H7 (cell line): Measurements from ENCODE around the gene SIGLEC5. TPM values are rescaled to one million over a fixed set of nuclear protein-coding genes. Genes with fewer than 3 reads are reported as not detected.

Experiments used
- total RNA-seq: library from RNA; depleted of rRNA; stranded (reverse); fragments of >200 nt; shearing (Covaris generic); gene quantifications from 2 replicates; pipeline ENCODE4 v1.2.3, GENCODE V29; 2014; rRNA removed

The SIGLEC5 gene
- total RNA-seq, 1 experiment from 2014 or later: not detected

Other genes with a start within 250 kb of the SIGLEC5 start
- gene LIM2, start 242.4 kb downstream of the SIGLEC5 start, total RNA-seq: not detected in 2 replicates
- 3.2 and 5.4 TPM in 2 replicates for gene C19orf84, start 239.8 kb downstream of the SIGLEC5 start, total RNA-seq
- not detected in 2 replicates for gene SIGLEC10, start 212.8 kb downstream of the SIGLEC5 start, total RNA-seq
- not detected in 2 replicates for gene SIGLEC8, start 171.9 kb downstream of the SIGLEC5 start, total RNA-seq
- not detected in 2 replicates for gene CEACAM18, start 151.9 kb downstream of the SIGLEC5 start, total RNA-seq
- gene SIGLEC12, start 128.6 kb downstream of the SIGLEC5 start, total RNA-seq: not detected in 2 replicates
- not detected in 2 replicates for gene SIGLEC6, start 98.7 kb downstream of the SIGLEC5 start, total RNA-seq
- 2.4 and 3.0 TPM in 2 replicates for gene ZNF175, start 59.1 kb downstream of the SIGLEC5 start, total RNA-seq
- gene SIGLEC14, start 16.4 kb upstream of the SIGLEC5 start, total RNA-seq: not detected in 2 replicates
- 6.3 and 15.0 TPM in 2 replicates for gene SPACA6, start 62.9 kb upstream of the SIGLEC5 start, total RNA-seq
- 0.37 TPM in 1 of 2 replicates, not detected in the other for gene HAS1, start 93.6 kb upstream of the SIGLEC5 start, total RNA-seq
- not detected in 2 replicates for gene FPR1, start 121.5 kb upstream of the SIGLEC5 start, total RNA-seq
- not detected in 2 replicates for gene FPR2, start 130.8 kb upstream of the SIGLEC5 start, total RNA-seq
- not detected in 2 replicates for gene FPR3, start 164.8 kb upstream of the SIGLEC5 start, total RNA-seq